GM23338 (cell line): ENCODE results near the gene GPR31.

Experiments
- CREB1 ChIP-seq: fragments of 250-450 bp; sonication (Bioruptor Pico); IDR thresholded peaks from 2 replicates; pipeline ENCODE4 v1.5.0; 2020; ENCODE audit warnings: low read depth, mild to moderate bottlenecking, moderate library complexity
- EZH2 ChIP-seq: fragments of 200-600 bp; sonication (generic); IDR thresholded peaks from one replicate; pipeline ENCODE4 v1.8.0; 2017; ENCODE audit warnings: antibody characterized with exemption, mild to moderate bottlenecking, low read depth; ENCODE audit not compliant: unreplicated experiment
- EZH2phosphoT487 ChIP-seq: fragments of 200-600 bp; sonication (generic); IDR thresholded peaks from one replicate; pipeline ENCODE4 v1.8.1; 2018; ENCODE audit warnings: antibody characterized with exemption; ENCODE audit not compliant: unreplicated experiment
- POLR2AphosphoS5 ChIP-seq: IDR thresholded peaks from 2 replicates; pipeline ENCODE4 v1.6.1; 2016; ENCODE audit warnings: antibody characterized with exemption, low read depth
- TF ChIP-seq, protein P1 (sequence below), 2 experiments: fragments of 200-600 bp in 1 of 2; sonication (generic) in 1 of 2; conservative IDR thresholded peaks; 2 replicates each; pipeline versions ENCODE4 v1.5.1 to v1.6.1; 2016 to 2017; ENCODE audit warnings: antibody characterized with exemption in 2 of 2, low read depth in 2 of 2, mild to moderate bottlenecking in 2 of 2, moderate library complexity in 1 of 2
- TF ChIP-seq, protein P2 (sequence below): IDR thresholded peaks from one replicate; pipeline ENCODE4 v1.6.1; 2018; ENCODE audit warnings: antibody characterized with exemption; ENCODE audit not compliant: unreplicated experiment

DNA sequence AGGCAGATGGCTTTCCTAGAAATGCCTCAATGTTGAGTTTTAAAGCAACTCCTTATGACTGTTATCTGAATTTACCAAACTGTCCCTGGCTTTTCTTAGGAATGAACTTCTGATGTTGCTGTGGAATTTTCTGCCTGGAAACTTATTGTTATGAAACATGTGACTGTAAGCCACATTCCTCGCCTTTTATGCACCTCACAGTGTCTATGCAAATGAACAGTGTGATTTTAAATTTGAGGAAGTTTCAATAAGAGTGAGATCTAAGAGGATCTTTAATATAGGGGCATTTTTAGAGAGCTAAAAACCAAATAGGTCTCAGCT, 37.2 kb downstream of the GPR31 start:
- TF ChIP-seq EZH2phosphoT487 (no peak), CREB1 (CRISPR knock-in tag) (no peak), POLR2AphosphoS5 (no peak), EZH2 (no peak)
- TF ChIP-seq, protein P1, sequence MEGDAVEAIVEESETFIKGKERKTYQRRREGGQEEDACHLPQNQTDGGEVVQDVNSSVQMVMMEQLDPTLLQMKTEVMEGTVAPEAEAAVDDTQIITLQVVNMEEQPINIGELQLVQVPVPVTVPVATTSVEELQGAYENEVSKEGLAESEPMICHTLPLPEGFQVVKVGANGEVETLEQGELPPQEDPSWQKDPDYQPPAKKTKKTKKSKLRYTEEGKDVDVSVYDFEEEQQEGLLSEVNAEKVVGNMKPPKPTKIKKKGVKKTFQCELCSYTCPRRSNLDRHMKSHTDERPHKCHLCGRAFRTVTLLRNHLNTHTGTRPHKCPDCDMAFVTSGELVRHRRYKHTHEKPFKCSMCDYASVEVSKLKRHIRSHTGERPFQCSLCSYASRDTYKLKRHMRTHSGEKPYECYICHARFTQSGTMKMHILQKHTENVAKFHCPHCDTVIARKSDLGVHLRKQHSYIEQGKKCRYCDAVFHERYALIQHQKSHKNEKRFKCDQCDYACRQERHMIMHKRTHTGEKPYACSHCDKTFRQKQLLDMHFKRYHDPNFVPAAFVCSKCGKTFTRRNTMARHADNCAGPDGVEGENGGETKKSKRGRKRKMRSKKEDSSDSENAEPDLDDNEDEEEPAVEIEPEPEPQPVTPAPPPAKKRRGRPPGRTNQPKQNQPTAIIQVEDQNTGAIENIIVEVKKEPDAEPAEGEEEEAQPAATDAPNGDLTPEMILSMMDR (conservative IDR thresholded peaks at IDR 0.05; ENCODE audit: low read depth in 2 of 2): no peak
- TF ChIP-seq, protein P2, sequence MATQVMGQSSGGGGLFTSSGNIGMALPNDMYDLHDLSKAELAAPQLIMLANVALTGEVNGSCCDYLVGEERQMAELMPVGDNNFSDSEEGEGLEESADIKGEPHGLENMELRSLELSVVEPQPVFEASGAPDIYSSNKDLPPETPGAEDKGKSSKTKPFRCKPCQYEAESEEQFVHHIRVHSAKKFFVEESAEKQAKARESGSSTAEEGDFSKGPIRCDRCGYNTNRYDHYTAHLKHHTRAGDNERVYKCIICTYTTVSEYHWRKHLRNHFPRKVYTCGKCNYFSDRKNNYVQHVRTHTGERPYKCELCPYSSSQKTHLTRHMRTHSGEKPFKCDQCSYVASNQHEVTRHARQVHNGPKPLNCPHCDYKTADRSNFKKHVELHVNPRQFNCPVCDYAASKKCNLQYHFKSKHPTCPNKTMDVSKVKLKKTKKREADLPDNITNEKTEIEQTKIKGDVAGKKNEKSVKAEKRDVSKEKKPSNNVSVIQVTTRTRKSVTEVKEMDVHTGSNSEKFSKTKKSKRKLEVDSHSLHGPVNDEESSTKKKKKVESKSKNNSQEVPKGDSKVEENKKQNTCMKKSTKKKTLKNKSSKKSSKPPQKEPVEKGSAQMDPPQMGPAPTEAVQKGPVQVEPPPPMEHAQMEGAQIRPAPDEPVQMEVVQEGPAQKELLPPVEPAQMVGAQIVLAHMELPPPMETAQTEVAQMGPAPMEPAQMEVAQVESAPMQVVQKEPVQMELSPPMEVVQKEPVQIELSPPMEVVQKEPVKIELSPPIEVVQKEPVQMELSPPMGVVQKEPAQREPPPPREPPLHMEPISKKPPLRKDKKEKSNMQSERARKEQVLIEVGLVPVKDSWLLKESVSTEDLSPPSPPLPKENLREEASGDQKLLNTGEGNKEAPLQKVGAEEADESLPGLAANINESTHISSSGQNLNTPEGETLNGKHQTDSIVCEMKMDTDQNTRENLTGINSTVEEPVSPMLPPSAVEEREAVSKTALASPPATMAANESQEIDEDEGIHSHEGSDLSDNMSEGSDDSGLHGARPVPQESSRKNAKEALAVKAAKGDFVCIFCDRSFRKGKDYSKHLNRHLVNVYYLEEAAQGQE: no peak
